Activated T-cell treated with anti-CD3 and anti-CD28 coated beads for 24 hours (primary cell): ENCODE data around the gene MSI2.

Source experiments
- DNase-seq: peaks from one replicate; pipeline ENCODE4 v3.0.0-alpha.2; 2020; ENCODE audit warnings: low read depth

The MSI2 gene

GRCh38 chr17:57557416-57557815 lies 301.1 kb downstream of the MSI2 start:
- no peak for DNase-seq

GRCh38 chr17:57557834-57558681 lies 301.7 kb downstream of the MSI2 start:
- no peak for DNase-seq

- DNase-seq: no peak
Observed at GRCh38 chr17:57559226-57559625, 302.9 kb downstream of the MSI2 start.

- no peak for DNase-seq
Observed at GRCh38 chr17:57559634-57560318, 303.5 kb downstream of the MSI2 start.

GRCh38 chr17:57560319-57560705 lies 304.0 kb downstream of the MSI2 start:
- DNase-seq: no peak

GRCh38 chr17:57561072-57561861 lies 304.9 kb downstream of the MSI2 start:
- DNase-seq: no peak

GRCh38 chr17:57562184-57562698 lies 305.9 kb downstream of the MSI2 start:
- no peak for DNase-seq

GRCh38 chr17:57563958-57564357 lies 307.6 kb downstream of the MSI2 start:
- DNase-seq: no peak

GRCh38 chr17:57565176-57565575 lies 308.9 kb downstream of the MSI2 start:
- DNase-seq: no peak

GRCh38 chr17:57566721-57567120 lies 310.4 kb downstream of the MSI2 start:
- DNase-seq: no peak

GRCh38 chr17:57567251-57567650 lies 310.9 kb downstream of the MSI2 start:
- DNase-seq: no peak

- DNase-seq: no peak
Observed at GRCh38 chr17:57568340-57568739, 312.0 kb downstream of the MSI2 start.

GRCh38 chr17:57569021-57569420 lies 312.7 kb downstream of the MSI2 start:
- no peak for DNase-seq

GRCh38 chr17:57569853-57570252 lies 313.5 kb downstream of the MSI2 start:
- DNase-seq: no peak

- no peak for DNase-seq
Observed at GRCh38 chr17:57570724-57571344, 314.5 kb downstream of the MSI2 start.

GRCh38 chr17:57572062-57572461 lies 315.7 kb downstream of the MSI2 start:
- no peak for DNase-seq

- DNase-seq: no peak
Observed at GRCh38 chr17:57572600-57572999, 316.3 kb downstream of the MSI2 start.

GRCh38 chr17:57574040-57574513 lies 317.8 kb downstream of the MSI2 start:
- DNase-seq: no peak

GRCh38 chr17:57576744-57577143 lies 320.4 kb downstream of the MSI2 start:
- DNase-seq: no peak

- no peak for DNase-seq
Observed at GRCh38 chr17:57577751-57578607, 321.7 kb downstream of the MSI2 start.
